ENCODE data around the gene FAM163A. TPM values are rescaled to one million over a fixed set of nuclear protein-coding genes. Genes with fewer than 3 reads are reported as not detected.

FAM163A gene
- total RNA-seq, 1 donor from 2014 or later = not detected

DNA sequence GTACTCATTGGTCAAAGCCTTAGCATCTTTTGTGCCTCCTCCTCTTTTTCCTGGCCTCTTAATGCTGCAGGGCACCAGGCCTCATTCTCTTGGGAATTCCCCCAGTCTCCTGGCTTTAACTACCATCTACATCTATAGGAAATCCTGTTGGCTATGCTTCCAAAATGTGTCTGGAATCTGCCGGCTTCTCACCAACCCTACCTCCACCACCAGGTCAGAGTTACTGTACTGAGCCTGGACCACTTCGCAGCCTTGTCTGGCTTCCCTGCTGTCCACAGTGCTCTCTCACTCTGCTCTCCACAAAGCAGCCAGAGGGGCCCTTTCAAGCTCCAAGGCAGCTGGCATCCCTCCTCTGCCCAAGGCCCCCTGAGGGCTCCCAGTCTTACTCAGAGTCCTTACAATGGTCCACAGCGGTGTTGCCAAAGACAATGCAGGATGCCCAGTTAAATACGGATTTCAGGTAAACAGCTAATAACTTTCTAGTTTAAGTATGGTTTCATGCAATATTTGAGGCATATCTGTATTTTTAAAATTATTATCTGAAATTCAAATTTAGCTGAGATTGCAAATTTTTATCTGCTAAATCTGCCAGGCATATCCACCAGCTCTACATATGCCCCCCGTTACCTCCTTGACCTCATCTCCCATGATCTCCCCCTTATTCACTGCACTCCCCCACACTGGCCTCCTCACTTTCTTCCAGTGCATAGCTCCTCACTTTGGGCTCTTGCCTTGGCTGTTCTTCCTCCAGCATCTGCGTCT lies 34.5 kb upstream of the FAM163A start:
- Mint-ChIP-seq H3K27me3 (ENCODE audit: low read depth) (peaks cover 8% of the 10 kb centered on the region), H3K27ac (ENCODE audit: unreplicated experiment) (no peak overlapping the region), H3K36me3 (ENCODE audit: low read depth) (peaks cover 4% of the 10 kb centered on the region), H3K4me3 (no peak overlapping the region), H3K9me3 (peaks cover 11% of the 10 kb centered on the region), H3K4me1 (no peaks in the 10 kb centered on the region)
- no peak for DNase-seq (ENCODE audit: low read depth, low spot score)
- no peak for TF ChIP-seq CTCF (conservative IDR thresholded peaks at IDR 0.05)

DNA sequence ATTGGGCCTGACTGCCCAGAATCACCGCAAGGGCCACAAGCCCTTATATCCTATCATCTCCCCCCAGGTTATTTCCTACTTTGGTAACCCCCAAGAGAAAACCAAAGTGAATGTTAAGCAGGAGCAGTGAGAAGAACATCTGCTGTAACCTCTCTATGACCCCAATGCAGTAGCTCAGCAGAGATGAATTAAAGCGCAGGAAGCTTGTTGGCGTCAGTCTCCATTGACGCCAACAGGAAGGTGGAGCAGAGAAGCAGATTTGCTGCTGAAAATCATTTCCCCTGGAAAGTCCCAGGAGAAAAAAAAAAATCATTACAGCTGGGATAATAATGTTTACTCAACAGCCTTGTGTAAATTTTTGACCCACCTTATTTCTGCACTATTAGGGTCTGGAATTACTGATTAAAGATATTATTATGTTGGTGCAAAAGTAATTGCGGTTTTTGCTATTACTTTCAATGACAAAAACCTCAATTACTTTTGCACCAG lies 33.2 kb upstream of the FAM163A start:
- Mint-ChIP-seq H3K9me3 (peaks cover 18% of the 10 kb centered on the region), H3K4me1 (no peaks in the 10 kb centered on the region), H3K27me3 (ENCODE audit: low read depth) (peaks cover 5% of the 10 kb centered on the region), H3K4me3 (no peak overlapping the region), H3K36me3 (ENCODE audit: low read depth) (peaks cover 5% of the 10 kb centered on the region), H3K27ac (ENCODE audit: unreplicated experiment) (no peak overlapping the region)
- no peak for DNase-seq (ENCODE audit: low read depth, low spot score)
- TF ChIP-seq CTCF (conservative IDR thresholded peaks at IDR 0.05) = no peak

DNA sequence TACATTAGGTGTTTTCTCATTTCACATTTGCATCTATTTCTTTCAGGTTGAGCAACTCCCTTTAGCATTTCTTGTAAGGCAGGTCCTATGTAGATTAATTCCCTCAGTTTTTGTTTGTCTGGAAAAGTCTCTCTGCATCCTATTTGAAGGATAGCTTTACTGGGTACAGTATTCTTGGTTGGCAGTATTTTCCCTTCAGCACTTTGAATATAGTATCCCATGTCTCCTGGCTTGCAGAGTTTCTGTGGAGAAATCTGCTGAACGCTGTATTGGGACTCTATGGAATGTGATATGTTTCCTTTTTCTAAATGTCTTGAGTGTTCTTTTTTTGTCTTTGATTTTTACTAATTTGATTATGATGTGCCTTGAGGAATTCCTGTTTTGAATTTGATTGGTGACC lies 28.9 kb upstream of the FAM163A start:
- Mint-ChIP-seq H3K4me3 (no peak overlapping the region), H3K4me1 (no peaks in the 10 kb centered on the region), H3K27ac (ENCODE audit: unreplicated experiment) (no peak overlapping the region), H3K9me3 (peaks cover 39% of the 10 kb centered on the region), H3K27me3 (ENCODE audit: low read depth) (peaks cover 5% of the 10 kb centered on the region), H3K36me3 (ENCODE audit: low read depth) (peaks cover 18% of the 10 kb centered on the region)
- DNase-seq (ENCODE audit: low read depth, low spot score) = no peak
- TF ChIP-seq CTCF (conservative IDR thresholded peaks at IDR 0.05) = no peak

DNA sequence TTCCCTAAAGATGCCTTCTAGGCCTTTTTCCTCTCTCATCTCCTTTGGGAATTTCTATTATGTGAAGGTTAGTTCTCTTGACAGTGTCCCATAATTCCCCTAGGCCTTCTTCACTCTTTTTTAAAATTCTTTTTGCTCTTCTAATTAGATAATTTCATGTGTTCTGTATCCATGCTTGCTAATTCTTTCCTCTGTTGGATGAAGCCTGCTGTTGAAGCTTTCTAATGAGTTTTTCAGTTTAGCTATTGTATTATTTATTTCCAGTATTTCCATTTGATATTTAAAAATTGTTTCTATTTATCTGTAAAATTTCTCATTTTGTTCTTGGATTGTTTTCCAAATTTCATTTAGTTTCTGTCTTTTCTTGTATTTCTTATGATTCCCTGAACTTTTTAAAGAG lies 28.5 kb upstream of the FAM163A start:
- no peaks in the 10 kb centered on the region for H3K4me1 Mint-ChIP-seq
- peaks cover 5% of the 10 kb centered on the region for H3K27me3 Mint-ChIP-seq (ENCODE audit: low read depth)
- DNase-seq (ENCODE audit: low read depth, low spot score) = no peak
- peaks cover 18% of the 10 kb centered on the region for H3K36me3 Mint-ChIP-seq (ENCODE audit: low read depth)
- no peak for TF ChIP-seq CTCF (conservative IDR thresholded peaks at IDR 0.05)
- no peak overlapping the region for H3K4me3 Mint-ChIP-seq
- H3K9me3 Mint-ChIP-seq = peaks cover 39% of the 10 kb centered on the region
- no peak overlapping the region for H3K27ac Mint-ChIP-seq (ENCODE audit: unreplicated experiment)

DNA sequence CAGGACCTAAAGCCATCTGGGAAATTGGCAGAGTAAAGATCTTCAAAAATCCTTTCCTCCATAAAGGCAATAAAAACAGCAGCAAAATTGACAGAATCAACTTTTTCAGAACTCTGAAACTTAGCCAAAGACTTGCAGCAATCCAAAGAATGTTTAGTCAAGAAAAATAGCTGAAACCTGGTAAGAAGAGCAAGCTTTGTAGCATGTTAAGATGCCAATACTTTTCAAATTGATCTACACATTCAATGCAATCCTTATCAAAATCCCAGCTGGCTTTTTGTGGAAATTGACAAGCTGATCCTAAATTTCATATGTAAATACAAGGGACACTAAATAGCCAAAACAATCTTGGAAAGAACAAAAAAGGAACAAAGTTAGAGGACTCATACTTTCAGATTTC lies 23.8 kb upstream of the FAM163A start:
- no peak for DNase-seq (ENCODE audit: low read depth, low spot score)
- H3K4me3 Mint-ChIP-seq = no peak overlapping the region
- peaks cover 38% of the 10 kb centered on the region for H3K9me3 Mint-ChIP-seq
- H3K27me3 Mint-ChIP-seq (ENCODE audit: low read depth) = peaks cover 5% of the 10 kb centered on the region
- no peak for TF ChIP-seq CTCF (conservative IDR thresholded peaks at IDR 0.05)
- H3K27ac Mint-ChIP-seq (ENCODE audit: unreplicated experiment) = no peak overlapping the region
- no peaks in the 10 kb centered on the region for H3K4me1 Mint-ChIP-seq
- peaks cover 14% of the 10 kb centered on the region for H3K36me3 Mint-ChIP-seq (ENCODE audit: low read depth)

Data from neural crest cell (in vitro differentiated cells).